Gastroesophageal sphincter (tissue), 4 donors: ENCODE results near the gene SIPA1L3. TPM values are rescaled to one million over a fixed set of nuclear protein-coding genes. Genes with fewer than 3 reads are reported as not detected.

Experiments used
- ATAC-seq: fragments of 150-250 bp; one replicate; pipeline ENCODE4 v1.9.1; 2016; ENCODE audit warnings: mild to moderate bottlenecking, moderate library complexity
- H3K27ac ChIP-seq, 4 donors: fragments of 200-600 bp; sonication (generic) in 3 of 4; 1 replicate in 3 of 4; 2 replicates in 1 of 4; pipeline ENCODE4 v1.5.1; 2016 to 2019
- H3K27me3 ChIP-seq: fragments of 200-600 bp; sonication (generic); one replicate; pipeline ENCODE4 v1.5.1; 2019
- H3K36me3 ChIP-seq, 2 donors: fragments of 200-600 bp; sonication (generic); one replicate each; pipeline ENCODE4 v1.5.1; 2019; ENCODE audit warnings: control low read depth in 1 of 2
- H3K4me1 ChIP-seq, 3 donors: fragments of 200-600 bp; sonication (generic); 1 replicate in 2 of 3; 2 replicates in 1 of 3; pipeline ENCODE4 v1.5.1; 2016 to 2019; ENCODE audit warnings: control low read depth in 2 of 3
- H3K4me3 ChIP-seq, 2 donors: fragments of 200-600 bp; sonication (generic); one replicate each; pipeline ENCODE4 v1.5.1; 2019; ENCODE audit warnings: mild to moderate bottlenecking in 1 of 2, moderate library complexity in 1 of 2
- H3K9me3 ChIP-seq, 3 donors: fragments of 200-600 bp; sonication (generic); one replicate each; pipeline ENCODE4 v1.5.1; 2017 to 2019; ENCODE audit warnings: control low read depth in 2 of 3
- CTCF ChIP-seq, 4 experiments: fragments of 200-600 bp in 2 of 4; fragments of 450-650 bp in 2 of 4; sonication (generic) in 1 of 4; IDR thresholded peaks; one replicate each; pipeline ENCODE4 v1.5.1; 2017 to 2019; ENCODE audit warnings: antibody characterized with exemption in 4 of 4, mild to moderate bottlenecking in 2 of 4, moderate library complexity in 2 of 4
- EP300 ChIP-seq: sonication (generic); formaldehyde crosslinking; IDR thresholded peaks from one replicate; pipeline ENCODE4 v1.6.1; 2017; ENCODE audit warnings: antibody characterized with exemption, mild to moderate bottlenecking
- POLR2A ChIP-seq, 2 donors: fragments of 450-650 bp; IDR thresholded peaks; one replicate each; pipeline ENCODE4 v1.6.1; 2017; ENCODE audit warnings: antibody characterized with exemption in 2 of 2, mild to moderate bottlenecking in 2 of 2, moderate library complexity in 1 of 2
- POLR2AphosphoS5 ChIP-seq: sonication (generic); formaldehyde crosslinking; IDR thresholded peaks from one replicate; pipeline ENCODE4 v1.6.1; 2017; ENCODE audit warnings: antibody characterized with exemption
- WGBS, 2 donors: methylation state at CpG; one replicate each; pipeline ENCODE4 v1.1.5; 2018; ENCODE audit warnings: low coverage in 1 of 2; 5-methylcytosine and 5-hydroxymethylcytosine counted together
- total RNA-seq, 4 donors: library from RNA; depleted of rRNA; stranded (reverse); fragments of >200 nt; gene quantifications; one replicate each; pipeline ENCODE4 v1.1.0, GENCODE V29; 2016

The SIPA1L3 gene
- total RNA-seq, 4 donors from 2014 or later, result 5.9 to 20.2 (median 11.8) TPM

- Histone ChIP-seq H3K27ac (no peak overlapping the region), H3K4me3 (no peak overlapping the region), H3K36me3 (no peaks in the 10 kb centered on the region), H3K9me3 (no peaks in the 10 kb centered on the region), H3K4me1 (peaks cover 0 to 8% (median 0%) of the 10 kb centered on the region in 3 donors), H3K27me3 (no peaks in the 10 kb centered on the region)
- 91% methylated on average over 1 of the region's 1 CpG; no CpG with 5 or more reads in 1 of the 2 donors for WGBS, 2 donors
- TF ChIP-seq POLR2A (IDR thresholded peaks at IDR 0.05) (no peak), POLR2AphosphoS5 (no peak), CTCF (IDR thresholded peaks at IDR 0.05) (no peak), EP300 (no peak)
- no peak for ATAC-seq
Measured at GRCh38 chr19:38021352-38021751, 114.3 kb downstream of the SIPA1L3 start.

GRCh38 chr19:38022791-38023670, 116.0 kb downstream of the SIPA1L3 start:
- WGBS, 2 donors, result 55 to 73% methylated on average over 6 to 7 of the region's 13 CpGs
- Histone ChIP-seq H3K9me3 (no peaks in the 10 kb centered on the region), H3K27me3 (no peaks in the 10 kb centered on the region), H3K36me3 (no peaks in the 10 kb centered on the region), H3K4me3 (no peak overlapping the region), H3K27ac (no peak overlapping the region), H3K4me1 (peaks cover 0 to 8% (median 0%) of the 10 kb centered on the region in 3 donors)
- ATAC-seq, result no peak
- TF ChIP-seq CTCF (IDR thresholded peaks at IDR 0.05) (no peak), POLR2AphosphoS5 (no peak), POLR2A (IDR thresholded peaks at IDR 0.05) (no peak), EP300 (no peak)

GRCh38 chr19:38023671-38024541, 116.9 kb downstream of the SIPA1L3 start:
- Histone ChIP-seq H3K27ac (no peak overlapping the region), H3K36me3 (no peaks in the 10 kb centered on the region), H3K27me3 (no peaks in the 10 kb centered on the region), H3K4me3 (no peak overlapping the region), H3K4me1 (peaks cover 0 to 9% (median 0%) of the 10 kb centered on the region in 3 donors), H3K9me3 (no peaks in the 10 kb centered on the region)
- no peak for ATAC-seq
- TF ChIP-seq POLR2A (IDR thresholded peaks at IDR 0.05) (no peak), CTCF (IDR thresholded peaks at IDR 0.05) (no peak), EP300 (no peak), POLR2AphosphoS5 (no peak)
- 80% methylated on average over 9 of the region's 12 CpGs; no CpG with 5 or more reads in 1 of the 2 donors for WGBS, 2 donors

- H3K27me3 ChIP-seq, result no peaks in the 10 kb centered on the region
- WGBS, 2 donors, result 79 to 92% methylated on average over 2 to 18 of the region's 22 CpGs
- H3K27ac ChIP-seq, result no peak overlapping the region
- no peak overlapping the region for H3K4me3 ChIP-seq
- ATAC-seq, result no peak
- H3K36me3 ChIP-seq, result peaks cover 0 to 9% of the 10 kb centered on the region in 2 donors
- no peaks in the 10 kb centered on the region for H3K9me3 ChIP-seq
- TF ChIP-seq EP300 (no peak), POLR2A (IDR thresholded peaks at IDR 0.05) (no peak)
- peaks cover 0 to 13% (median 0%) of the 10 kb centered on the region in 3 donors for H3K4me1 ChIP-seq
Measured at GRCh38 chr19:38024992-38025908, 118.2 kb downstream of the SIPA1L3 start.
